Measurements from ENCODE around the gene SLC39A11. TPM values are rescaled to one million over a fixed set of nuclear protein-coding genes. Genes with fewer than 3 reads are reported as not detected.

Gene SLC39A11
- total and polyA plus RNA-seq, 2 experiments from 2014 or later = 11.7 to 16.4 TPM

DNA sequence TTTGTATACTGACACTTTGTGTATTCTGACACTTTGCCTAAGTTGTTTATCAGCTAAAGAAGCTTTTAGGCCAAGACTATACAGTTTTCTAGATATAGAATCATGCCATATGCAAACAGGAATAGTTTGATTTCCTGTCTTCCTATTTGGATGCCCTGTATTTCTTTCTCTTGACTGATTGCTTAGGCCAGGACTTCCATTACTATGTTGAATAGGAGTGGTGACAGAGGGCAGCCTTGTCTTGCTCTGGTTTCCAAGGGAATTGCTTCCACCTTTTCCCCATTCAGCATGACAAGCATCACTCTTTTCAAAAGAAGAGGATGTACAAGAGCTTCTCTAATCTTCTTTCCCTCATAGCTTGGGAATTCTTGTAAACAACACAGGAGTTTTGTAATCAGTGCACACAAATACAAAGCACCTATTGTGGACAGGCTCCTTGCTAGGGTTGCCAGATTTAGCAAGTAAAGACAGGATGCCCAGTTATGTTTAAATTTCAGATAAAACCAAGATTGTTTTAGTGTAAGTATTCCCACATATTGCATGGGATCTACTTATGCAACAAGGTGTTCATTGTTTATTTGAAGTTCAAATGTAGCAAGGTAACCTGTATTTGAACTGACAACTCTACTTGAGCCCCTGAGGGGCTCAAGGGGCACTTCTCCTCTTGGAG, 233.5 kb downstream of the SLC39A11 start:
- Histone ChIP-seq H3K36me3 (ENCODE audit: low read depth) (no peaks in the 10 kb centered on the region), H3K4me2 (ENCODE audit: unreplicated experiment) (no peak overlapping the region), H3K27me3 (replicated peaks; ENCODE audit: insufficient read depth) (no peaks in the 10 kb centered on the region), H3K4me1 (ENCODE audit: insufficient read depth) (no peaks in the 10 kb centered on the region), H3K4me3 (no peak overlapping the region), H2AFZ (no peak overlapping the region), H3K9me3 (ENCODE audit: low read depth) (no peaks in the 10 kb centered on the region), H3K27ac (no peak overlapping the region), H3K79me2 (ENCODE audit: insufficient read depth) (no peaks in the 10 kb centered on the region), H3K9me2 (ENCODE audit: insufficient read depth) (no peaks in the 10 kb centered on the region), H4K20me1 (ENCODE audit: insufficient read depth) (no peaks in the 10 kb centered on the region), H3K9ac (no peak overlapping the region), H3F3A (ENCODE audit: insufficient read depth) (no peaks in the 10 kb centered on the region)
- TF ChIP-seq EZH2 (IDR thresholded peaks at IDR 0.05; ENCODE audit: insufficient read depth, poor library complexity, severe bottlenecking) = no peak
- no peak for TF ChIP-seq EZH2phosphoT487 (IDR thresholded peaks at IDR 0.05; ENCODE audit: insufficient read depth, low read depth)
- in situ Hi-C loops (cut with MboI) = no loop called here
- no peak for DNase-seq

DNA sequence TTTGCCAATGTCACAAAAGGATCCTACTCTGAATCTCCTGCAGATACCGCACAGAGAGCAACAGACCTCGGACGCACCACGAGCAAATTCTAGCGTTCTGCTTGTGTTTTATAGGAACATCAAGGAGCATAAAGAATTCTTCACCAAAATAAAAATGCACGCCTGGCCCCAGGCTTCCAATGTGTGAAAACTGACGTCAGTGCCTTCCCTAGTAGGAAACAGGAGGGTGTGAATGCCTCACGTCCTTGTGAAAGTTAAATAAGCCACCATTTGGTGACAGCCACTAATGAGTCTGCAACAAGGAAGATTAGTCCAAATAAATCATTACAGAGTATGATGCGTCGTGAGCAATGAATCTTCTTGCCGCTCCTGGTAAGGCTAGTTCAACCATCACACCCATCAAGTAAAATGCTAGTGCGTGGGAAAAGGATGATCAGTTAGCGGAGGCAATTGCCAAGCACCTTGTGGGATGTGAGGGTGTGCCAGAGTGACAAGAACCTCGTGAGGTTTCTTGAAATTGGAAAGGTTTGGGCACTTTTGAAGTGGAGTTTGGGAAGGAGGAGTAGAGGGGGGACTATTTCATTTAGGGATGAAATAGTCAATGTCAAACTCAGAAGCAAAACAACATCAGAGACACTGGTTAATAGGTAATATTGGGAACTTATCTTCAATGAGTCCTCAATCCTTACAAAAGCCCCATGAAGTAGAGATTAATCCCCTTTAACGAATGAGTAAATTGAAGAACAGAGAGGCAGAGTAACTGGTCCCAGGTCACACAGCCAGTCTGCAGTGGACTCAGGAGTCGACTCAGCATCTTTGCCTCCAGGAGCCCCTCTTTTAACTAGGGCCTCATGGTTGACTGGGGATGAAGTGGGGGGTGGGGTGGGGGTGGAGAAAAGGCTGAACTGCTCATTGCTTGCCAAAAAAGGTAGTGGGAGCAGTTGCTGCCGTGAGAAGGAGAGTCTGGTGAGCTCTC, 238.8 kb downstream of the SLC39A11 start:
- Histone ChIP-seq H3K9me3 (ENCODE audit: low read depth) (no peaks in the 10 kb centered on the region), H3K79me2 (ENCODE audit: insufficient read depth) (no peaks in the 10 kb centered on the region), H3K36me3 (ENCODE audit: low read depth) (no peaks in the 10 kb centered on the region), H3K4me2 (ENCODE audit: unreplicated experiment) (no peak overlapping the region), H2AFZ (no peak overlapping the region), H4K20me1 (ENCODE audit: insufficient read depth) (no peaks in the 10 kb centered on the region), H3K9me2 (ENCODE audit: insufficient read depth) (no peaks in the 10 kb centered on the region), H3K27ac (no peak overlapping the region), H3K27me3 (replicated peaks; ENCODE audit: insufficient read depth) (no peaks in the 10 kb centered on the region), H3K4me1 (ENCODE audit: insufficient read depth) (no peaks in the 10 kb centered on the region), H3K4me3 (no peak overlapping the region), H3K9ac (no peak overlapping the region), H3F3A (ENCODE audit: insufficient read depth) (no peaks in the 10 kb centered on the region)
- 72% methylated on average over 17 of the region's 17 CpGs for WGBS, 2 experiments (ENCODE audit: low coverage in 1 of 2, low lambda C conversion rate in 2 of 2, missing lambda C conversion rate in 2 of 2)
- in situ Hi-C loops (cut with MboI) = no loop called here
- TF ChIP-seq EZH2phosphoT487 (IDR thresholded peaks at IDR 0.05; ENCODE audit: insufficient read depth, low read depth) (no peak), EZH2 (IDR thresholded peaks at IDR 0.05; ENCODE audit: insufficient read depth, poor library complexity, severe bottlenecking) (no peak)
- DNase-seq = no peak

DNA sequence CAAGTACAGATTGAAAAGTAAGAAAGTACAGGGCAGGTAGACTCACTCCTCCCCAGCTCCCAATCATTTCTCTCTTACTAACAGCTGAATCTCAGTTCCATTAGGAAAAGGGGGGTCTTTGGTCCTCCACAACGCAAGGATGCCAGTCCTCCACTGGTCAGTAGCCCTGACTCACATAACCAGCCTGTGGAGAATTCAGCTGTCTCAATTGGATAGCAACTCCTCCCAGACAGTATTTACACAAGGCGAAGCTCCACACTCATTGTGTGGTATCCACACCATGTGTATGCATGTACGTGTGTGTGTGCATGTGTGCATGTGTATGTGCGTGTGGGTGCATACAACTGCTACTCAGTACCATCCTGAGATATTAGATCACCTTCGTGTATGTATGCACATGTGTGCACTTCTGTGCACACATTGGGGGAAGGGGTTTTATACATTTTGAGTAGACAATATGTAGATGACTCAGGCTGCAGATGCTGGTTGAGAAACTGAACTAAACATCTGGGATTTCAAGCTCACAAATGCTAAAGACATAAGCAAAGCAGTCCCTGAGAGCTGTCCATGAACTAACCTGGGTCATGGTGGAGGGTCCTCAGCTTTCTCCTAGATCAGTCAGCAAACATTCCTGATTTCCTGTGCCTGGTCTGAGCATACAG, 240.1 kb downstream of the SLC39A11 start:
- no peaks in the 10 kb centered on the region for H3K27me3 ChIP-seq (replicated peaks; ENCODE audit: insufficient read depth)
- 68 to 69% methylated on average over 5 of the region's 5 CpGs for WGBS, 2 experiments (ENCODE audit: low coverage in 1 of 2, low lambda C conversion rate in 2 of 2, missing lambda C conversion rate in 2 of 2)
- no peak for DNase-seq
- no peak overlapping the region for H3K4me3 ChIP-seq
- H3K36me3 ChIP-seq (ENCODE audit: low read depth) = no peaks in the 10 kb centered on the region
- H3K9me2 ChIP-seq (ENCODE audit: insufficient read depth) = no peaks in the 10 kb centered on the region
- no peak overlapping the region for H3K9ac ChIP-seq
- no peaks in the 10 kb centered on the region for H3K79me2 ChIP-seq (ENCODE audit: insufficient read depth)
- no peaks in the 10 kb centered on the region for H3K4me1 ChIP-seq (ENCODE audit: insufficient read depth)
- no peak for TF ChIP-seq EZH2phosphoT487 (IDR thresholded peaks at IDR 0.05; ENCODE audit: insufficient read depth, low read depth)
- TF ChIP-seq EZH2 (IDR thresholded peaks at IDR 0.05; ENCODE audit: insufficient read depth, poor library complexity, severe bottlenecking) = no peak
- H3K4me2 ChIP-seq (ENCODE audit: unreplicated experiment) = no peak overlapping the region
- no peaks in the 10 kb centered on the region for H4K20me1 ChIP-seq (ENCODE audit: insufficient read depth)
- H3K9me3 ChIP-seq (ENCODE audit: low read depth) = no peaks in the 10 kb centered on the region
- in situ Hi-C loops (cut with MboI) = no loop called here
- no peaks in the 10 kb centered on the region for H3F3A ChIP-seq (ENCODE audit: insufficient read depth)
- no peak overlapping the region for H3K27ac ChIP-seq
- no peak overlapping the region for H2AFZ ChIP-seq

DNA sequence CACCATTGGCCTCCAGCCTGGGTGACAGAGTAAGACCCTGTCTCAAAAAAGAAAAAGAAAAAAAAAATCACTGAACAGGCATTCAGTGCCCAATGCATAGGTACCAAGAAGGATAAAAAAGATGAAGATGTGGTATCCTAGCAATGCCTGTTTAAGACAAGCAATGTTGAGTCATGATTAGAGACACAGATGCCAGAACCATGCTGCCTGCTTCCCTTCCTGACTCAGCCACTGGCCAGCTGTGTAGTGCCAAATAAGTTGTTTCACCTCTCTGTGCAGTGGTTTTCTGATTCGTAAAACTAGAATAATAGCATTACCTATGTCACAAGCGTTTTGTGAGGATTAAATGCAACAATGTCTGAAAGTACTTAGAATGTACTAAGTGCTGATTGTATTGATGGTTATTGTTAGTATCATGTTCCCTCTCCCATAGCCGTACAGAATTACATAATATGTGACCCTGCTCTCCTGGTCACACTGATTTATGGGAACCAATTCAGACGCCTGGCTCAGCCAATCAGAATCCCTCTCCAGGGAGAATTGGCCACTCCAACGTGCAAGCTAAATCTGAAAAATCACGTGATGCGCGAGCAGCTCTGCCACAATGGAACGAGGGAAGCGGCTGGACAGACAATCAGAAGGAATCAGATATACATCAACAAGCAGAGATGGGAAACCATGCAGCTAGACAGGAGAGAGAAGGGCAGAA, 241.9 kb downstream of the SLC39A11 start:
- H3K4me2 ChIP-seq (ENCODE audit: unreplicated experiment) = no peak overlapping the region
- H3K4me3 ChIP-seq = no peak overlapping the region
- H3K9me2 ChIP-seq (ENCODE audit: insufficient read depth) = no peaks in the 10 kb centered on the region
- in situ Hi-C loops (cut with MboI) = no loop called here
- H3K79me2 ChIP-seq (ENCODE audit: insufficient read depth) = no peaks in the 10 kb centered on the region
- no peaks in the 10 kb centered on the region for H3K36me3 ChIP-seq (ENCODE audit: low read depth)
- WGBS, 2 experiments (ENCODE audit: low coverage in 1 of 2, low lambda C conversion rate in 2 of 2, missing lambda C conversion rate in 2 of 2) = 86 to 89% methylated on average over 10 of the region's 10 CpGs
- H3K9ac ChIP-seq = no peak overlapping the region
- no peaks in the 10 kb centered on the region for H3K9me3 ChIP-seq (ENCODE audit: low read depth)
- H2AFZ ChIP-seq = no peak overlapping the region
- H3K4me1 ChIP-seq (ENCODE audit: insufficient read depth) = no peaks in the 10 kb centered on the region
- H4K20me1 ChIP-seq (ENCODE audit: insufficient read depth) = no peaks in the 10 kb centered on the region
- no peaks in the 10 kb centered on the region for H3K27me3 ChIP-seq (replicated peaks; ENCODE audit: insufficient read depth)
- H3K27ac ChIP-seq = no peak overlapping the region
- no peaks in the 10 kb centered on the region for H3F3A ChIP-seq (ENCODE audit: insufficient read depth)
- no peak for TF ChIP-seq EZH2phosphoT487 (IDR thresholded peaks at IDR 0.05; ENCODE audit: insufficient read depth, low read depth)
- no peak for TF ChIP-seq EZH2 (IDR thresholded peaks at IDR 0.05; ENCODE audit: insufficient read depth, poor library complexity, severe bottlenecking)
- peak; percentile 88 for DNase-seq

Measured in GM23248 (cell line).